CD4-positive, alpha-beta T cell treated with Interleukin-1 beta for 1 hour (primary cell): ENCODE data around the gene ANO4.

Source experiments
- DNase-seq, 2 donors: peaks; one replicate each; pipeline ENCODE4 v3.0.0-alpha.2; 2020 to 2022

Gene ANO4

DNA sequence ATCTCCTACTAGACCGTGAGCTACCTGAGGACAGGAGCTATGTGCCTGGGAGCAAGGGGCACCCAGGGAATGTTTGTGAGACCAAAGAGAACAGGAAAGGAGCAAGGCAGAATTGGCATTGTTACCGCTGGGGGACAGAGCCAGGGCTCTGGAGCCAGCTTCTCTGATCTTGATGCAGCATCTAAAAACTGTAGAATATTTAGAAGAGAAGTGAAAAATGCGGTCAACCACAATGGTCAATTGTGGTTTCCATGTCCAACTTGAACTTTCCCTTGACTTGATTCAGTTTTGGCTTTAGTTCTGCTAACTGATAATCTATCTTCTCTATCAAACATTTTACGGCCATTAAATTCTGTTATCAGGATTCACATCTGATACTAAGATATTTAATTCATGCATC, 201.2 kb downstream of the ANO4 start:
- DNase-seq: no peak

DNA sequence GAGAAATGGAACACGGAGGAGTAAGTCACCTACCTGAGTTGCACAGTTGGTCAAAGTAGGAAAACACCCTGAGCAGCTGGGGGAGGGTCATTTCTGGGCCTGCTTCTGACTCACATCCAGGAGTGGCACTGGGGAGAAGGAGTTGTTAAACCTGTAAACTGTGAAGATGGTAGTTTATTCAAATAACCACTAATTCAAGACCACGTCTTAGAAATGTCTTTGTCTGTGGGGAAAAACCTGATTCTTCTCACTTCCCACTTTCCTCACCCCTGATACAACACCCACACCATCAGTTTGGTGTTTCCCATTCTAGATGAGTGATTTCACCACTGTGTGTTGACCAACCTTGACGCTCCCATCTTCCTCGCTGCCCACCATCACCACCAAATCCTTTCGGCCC, 207.1 kb downstream of the ANO4 start:
- DNase-seq: no peak

DNA sequence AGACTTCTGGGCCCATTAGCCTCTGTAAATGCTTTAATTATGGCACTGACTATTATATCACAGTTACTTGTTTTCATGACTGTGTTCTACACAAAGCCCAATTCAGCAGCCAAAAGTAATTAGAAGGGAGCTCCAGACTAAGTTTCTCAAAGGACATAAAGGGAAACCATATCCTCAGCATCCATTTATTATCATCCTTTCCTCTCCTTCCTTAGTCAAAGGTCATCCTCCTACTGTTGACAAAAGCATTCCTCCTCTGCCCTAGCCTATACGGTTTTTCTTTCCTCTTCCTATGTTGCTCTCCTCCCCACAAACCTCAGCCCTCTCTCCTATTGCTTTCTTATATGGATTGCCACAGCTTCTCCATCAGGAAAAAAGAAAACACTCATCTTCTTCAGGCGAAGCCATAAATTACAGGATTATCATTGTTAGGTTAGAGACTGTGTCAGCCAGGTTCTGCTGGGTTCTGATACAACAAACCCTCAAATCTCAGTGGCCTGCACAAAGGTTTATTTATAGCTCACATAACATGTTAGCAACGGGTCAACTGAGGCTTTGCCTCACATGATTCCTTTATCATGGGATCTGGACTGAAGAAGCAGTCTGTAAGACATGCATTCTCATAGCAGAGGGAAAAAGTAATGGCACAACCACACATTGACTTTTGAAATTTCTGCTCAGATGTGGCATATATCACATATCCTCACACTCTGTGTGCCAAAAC, 208.3 kb downstream of the ANO4 start:
- no peak for DNase-seq

DNA sequence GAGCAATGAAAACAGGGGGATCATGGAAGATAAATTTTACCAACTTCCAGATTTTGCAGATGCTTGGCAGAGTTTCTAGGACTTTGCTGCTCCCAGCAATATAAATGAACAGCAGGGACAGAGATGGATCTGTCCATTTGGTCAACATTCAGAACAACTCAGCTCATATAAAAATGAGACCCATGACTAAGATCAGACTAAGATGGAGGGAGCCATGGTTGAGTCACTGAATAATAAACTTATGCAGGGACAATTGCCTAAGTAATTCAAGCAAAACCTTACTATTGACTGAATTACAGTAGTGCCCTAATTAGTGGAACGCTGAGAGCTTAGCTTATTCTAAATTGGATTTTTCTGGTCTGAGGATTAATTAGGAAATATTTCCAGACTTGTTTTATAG, 210.3 kb downstream of the ANO4 start:
- DNase-seq: no peak

GRCh38 chr12:101009274-101009673, 214.7 kb downstream of the ANO4 start:
- DNase-seq: no peak

GRCh38 chr12:101010896-101011295, 216.3 kb downstream of the ANO4 start:
- DNase-seq: no peak

DNA sequence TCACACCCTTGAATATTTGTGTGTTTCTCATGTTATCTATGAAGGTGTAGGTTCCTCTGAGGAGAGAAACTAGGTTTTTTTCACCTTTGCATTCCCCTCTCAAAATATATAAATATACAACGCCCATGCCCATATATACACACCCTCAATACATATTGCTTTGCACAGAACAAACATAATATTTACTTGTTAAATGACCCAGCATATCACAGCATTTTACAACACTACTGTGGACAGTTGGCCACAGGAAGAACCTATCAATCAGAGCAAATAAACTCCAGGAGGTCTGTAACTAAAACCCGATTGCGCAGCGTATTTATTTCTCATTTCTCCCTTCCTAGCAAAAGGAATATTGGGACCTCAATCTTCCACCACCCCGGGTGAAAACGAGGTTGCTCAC, 219.4 kb downstream of the ANO4 start:
- no peak for DNase-seq

- DNase-seq: no peak
Observed at GRCh38 chr12:101015044-101015443, 220.5 kb downstream of the ANO4 start.

GRCh38 chr12:101018540-101018939, 224.0 kb downstream of the ANO4 start:
- DNase-seq: no peak

- DNase-seq: no peak
Observed at GRCh38 chr12:101019201-101019600, 224.6 kb downstream of the ANO4 start.

- DNase-seq: no peak
Observed at GRCh38 chr12:101019667-101020066, 225.1 kb downstream of the ANO4 start.

DNA sequence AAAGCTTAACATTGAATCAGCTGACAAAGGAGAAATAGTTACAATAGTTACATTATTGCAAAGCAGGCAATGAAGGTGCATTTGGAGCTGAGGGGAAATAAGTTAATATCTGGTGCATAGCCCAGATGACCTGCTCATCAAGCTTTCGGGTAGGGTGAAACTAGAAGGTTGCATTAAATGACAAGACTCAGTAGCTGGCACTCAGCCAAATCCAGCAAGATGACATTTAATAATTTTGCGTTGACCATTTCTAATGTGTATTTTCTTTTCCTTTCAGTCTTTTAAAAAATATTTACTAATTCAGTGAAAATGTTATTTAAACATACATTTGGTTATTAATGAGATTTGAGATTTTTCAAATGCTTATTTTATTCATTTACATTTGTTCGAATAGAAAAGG, 226.9 kb downstream of the ANO4 start:
- DNase-seq: no peak

DNA sequence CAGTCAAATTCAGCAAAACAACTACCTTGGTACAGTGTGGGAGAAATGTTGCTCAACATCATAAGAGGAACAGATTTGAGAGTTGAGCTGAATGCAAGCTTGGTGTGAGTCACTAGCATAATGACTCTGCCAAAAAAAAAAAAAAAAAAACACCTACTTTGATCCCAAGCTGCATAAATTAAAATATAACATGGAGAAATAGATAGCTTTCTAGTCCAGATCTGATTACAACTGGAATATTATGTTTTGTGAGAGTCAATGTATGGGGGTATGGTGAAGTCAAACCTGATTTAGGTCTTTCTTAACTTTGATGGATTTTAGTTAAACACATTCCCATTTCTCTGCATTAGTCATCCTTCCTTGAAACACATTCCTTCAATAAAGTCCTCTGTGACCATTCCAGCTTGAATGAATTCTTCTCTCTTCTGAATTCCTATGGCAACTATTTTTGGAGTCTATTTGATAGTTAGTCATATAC, 227.4 kb downstream of the ANO4 start:
- no peak for DNase-seq

GRCh38 chr12:101027200-101027599, 232.6 kb downstream of the ANO4 start:
- DNase-seq: no peak

DNA sequence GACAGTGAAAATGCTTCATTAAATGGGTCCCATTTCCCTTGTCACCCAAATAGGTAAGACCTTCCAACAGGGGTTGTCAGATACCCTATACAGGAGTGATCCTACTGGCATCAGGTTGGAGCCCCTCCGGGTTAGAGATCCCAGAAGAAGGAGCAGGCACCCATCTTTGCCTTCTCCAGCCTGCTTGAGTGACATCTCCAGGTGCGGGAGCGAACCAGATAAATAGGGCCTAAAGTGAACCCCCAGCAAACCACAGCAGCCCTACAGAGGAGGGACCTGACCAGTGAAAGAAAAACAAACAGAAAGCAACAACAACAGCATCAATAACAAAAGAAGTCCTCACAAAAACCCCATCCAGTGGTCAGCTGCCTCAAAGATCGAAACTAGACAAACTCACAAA, 233.2 kb downstream of the ANO4 start:
- DNase-seq: no peak

DNA sequence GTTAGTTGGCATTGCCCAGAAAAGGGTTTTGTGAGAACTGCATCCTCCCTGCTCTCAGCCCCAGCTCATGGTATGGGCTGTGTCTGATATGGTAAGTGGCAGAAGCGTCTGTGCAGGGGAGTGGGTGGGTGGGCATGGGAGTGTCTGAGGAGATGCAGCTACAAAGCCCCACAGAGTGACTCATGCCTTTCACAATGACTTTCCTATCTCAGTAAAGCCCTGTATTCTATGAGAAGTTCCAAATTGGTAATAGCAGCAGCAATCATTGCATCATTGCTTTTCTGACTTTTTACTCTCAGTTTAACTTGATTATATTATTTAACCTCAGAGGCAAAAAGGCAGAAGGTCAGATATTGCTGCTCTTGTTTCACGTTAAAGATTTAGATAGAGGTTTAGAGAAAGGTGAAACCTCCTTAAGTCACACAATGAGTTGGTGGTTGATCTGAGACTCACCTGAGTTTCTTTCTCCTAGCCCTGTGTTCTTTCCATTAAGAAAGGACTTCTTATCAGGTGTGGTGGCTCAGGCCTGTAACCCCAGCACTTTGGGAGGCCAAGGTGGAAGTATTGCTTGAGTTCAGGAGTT, 243.8 kb downstream of the ANO4 start:
- DNase-seq: no peak

DNA sequence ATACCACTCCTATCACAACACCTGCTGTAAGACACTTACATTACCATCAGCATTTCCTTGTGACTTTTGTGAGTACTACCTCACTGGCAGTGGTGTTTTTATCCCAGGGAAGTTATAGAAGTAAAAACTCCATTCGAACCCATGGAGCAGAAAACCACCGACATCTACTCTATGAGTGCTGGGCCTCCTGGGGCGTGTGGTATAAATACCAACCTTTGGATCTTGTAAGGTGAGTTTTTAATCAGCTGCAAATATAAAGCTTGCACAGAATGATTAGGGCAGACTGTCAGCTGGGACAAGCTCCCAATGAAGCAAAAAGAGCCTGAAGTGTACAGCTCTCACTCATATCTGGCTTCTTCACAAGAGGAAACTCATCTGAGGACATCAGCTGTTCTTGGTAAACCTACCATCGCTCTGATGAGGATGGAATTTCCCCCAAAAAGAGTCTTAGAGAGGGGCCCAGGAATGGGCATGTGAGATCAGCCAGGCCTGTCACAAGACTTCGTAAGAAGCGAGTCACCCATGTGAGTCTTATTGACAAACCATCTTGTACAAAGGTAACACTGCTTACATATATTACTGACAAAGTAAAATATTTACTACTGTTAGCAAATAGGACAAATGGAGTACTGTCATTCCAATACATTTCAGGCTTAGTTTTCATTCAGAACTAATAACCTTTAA, 245.4 kb downstream of the ANO4 start:
- DNase-seq: no peak

DNA sequence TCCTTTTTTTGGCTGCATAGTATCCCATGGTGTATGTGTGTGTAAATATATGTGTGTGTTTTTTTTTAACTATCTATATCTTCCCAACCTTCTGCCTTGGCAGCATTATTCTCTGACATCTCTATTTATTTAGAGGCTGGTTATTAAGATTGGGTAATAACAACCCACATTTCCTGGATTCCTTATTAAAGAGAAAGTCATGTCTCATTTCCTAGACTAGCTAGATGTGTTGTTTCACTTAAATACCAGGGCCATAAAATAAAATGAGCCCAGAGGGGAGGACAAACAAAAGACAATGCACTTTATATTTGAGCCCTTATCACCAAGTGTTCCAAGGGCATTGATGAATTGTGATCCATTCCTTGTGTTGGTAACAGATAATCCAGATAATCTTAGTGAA, 246.4 kb downstream of the ANO4 start:
- no peak for DNase-seq

DNA sequence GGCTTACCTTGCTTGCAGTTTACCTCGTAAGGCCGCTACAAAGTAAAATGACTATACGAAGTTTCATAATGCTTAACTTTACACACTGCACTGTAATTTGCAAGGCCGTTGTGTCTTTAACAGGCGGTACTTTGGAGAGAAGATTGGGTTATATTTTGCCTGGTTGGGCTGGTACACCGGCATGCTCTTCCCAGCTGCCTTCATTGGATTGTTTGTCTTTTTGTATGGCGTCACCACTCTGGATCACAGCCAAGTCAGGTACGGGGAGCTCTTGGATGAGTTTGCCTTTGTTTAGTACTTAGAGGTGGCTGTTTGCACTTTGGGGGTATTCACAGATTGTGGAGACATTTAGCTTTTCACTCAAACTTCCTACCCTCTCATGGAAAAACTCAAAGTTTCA, 247.6 kb downstream of the ANO4 start:
- no peak for DNase-seq

- DNase-seq: no peak
Observed at GRCh38 chr12:101044512-101045059, 250.0 kb downstream of the ANO4 start.

- DNase-seq: no peak
Observed at GRCh38 chr12:101045486-101046464, 251.2 kb downstream of the ANO4 start.

GRCh38 chr12:101047652-101048051, 253.1 kb downstream of the ANO4 start:
- no peak for DNase-seq

GRCh38 chr12:101050631-101051030, 256.1 kb downstream of the ANO4 start:
- no peak for DNase-seq
